ENCODE results near the gene GJB5. TPM values are rescaled to one million over a fixed set of nuclear protein-coding genes. Genes with fewer than 3 reads are reported as not detected.

The GJB5 gene
- total RNA-seq: 0.16 and 0.34 TPM in 2 replicates

GRCh38 chr1:34754964-34755637, at the start of gene GJB5:
Gene GJB5 (plus strand): TSS chr1:34755047. CDS start chr1:34757331, 2,284 bp downstream.

GRCh38 chr1:34759503-34760357, 4.9 kb downstream of the GJB5 start, which contains the start of gene GJB4:
Gene GJB4 (plus strand): TSS chr1:34759740. CDS start chr1:34761255, 1,515 bp downstream.

GRCh38 chr1:34781071-34781843, 26.4 kb downstream of the GJB5 start, which contains the start of gene GJB3:
Gene GJB3 (plus strand): TSS chr1:34781214. CDS start chr1:34784763, 3,549 bp downstream.

GRCh38 chr1:34792868-34793727, 38.3 kb downstream of the GJB5 start, which contains the start of gene GJA4:
Gene GJA4 (plus strand): TSS chr1:34792999. CDS start chr1:34794214, 1,215 bp downstream.

Other genes starting within 250 kb of the GJB5 start
- not detected in 2 replicates for gene GJB4, start 4.7 kb downstream of the GJB5 start, total RNA-seq
- gene GJB3, start 26.2 kb downstream of the GJB5 start, total RNA-seq: 0.16 and 0.26 TPM in 2 replicates
- gene GJA4, start 38.0 kb downstream of the GJB5 start, total RNA-seq: not detected in 2 replicates
- gene SMIM12, start 104.7 kb downstream of the GJB5 start, total RNA-seq: 13.7 and 15.4 TPM in 2 replicates
- gene DLGAP3, start 174.6 kb downstream of the GJB5 start, total RNA-seq: under 0.01 TPM in 1 of 2 replicates, not detected in the other
- 18.4 and 27.5 TPM in 2 replicates for gene TMEM35B, start 230.3 kb downstream of the GJB5 start, total RNA-seq

All from bronchial smooth muscle cell (primary cell).